GM12878 (cell line): ENCODE measurements around the gene CASTOR1. TPM values are rescaled to one million over a fixed set of nuclear protein-coding genes. Genes with fewer than 3 reads are reported as not detected.

Source experiments
- ATAC-seq: fragments of 200-7000 bp; cut with Tn5 transposase; 3 replicates; pipeline ENCODE4 v1.9.1; 2020; ENCODE audit warnings: mild to moderate bottlenecking, moderate library complexity
- BruUV-seq: library from RNA; stranded (reverse); fragments of 400-500 nt; replicated peaks from 2 replicates; lab custom pipeline; 2021; lab: Mats Ljungman, UMichigan
- CTCF ChIA-PET: fragments of 300-600 bp; sonication (Branson Sonifier 250); formaldehyde crosslinking; extraction: SDS; loops from one replicate; lab custom pipeline; 2021; ENCODE audit warnings: inconsistent platforms; lab: Yijun Ruan, JAX
- POLR2A ChIA-PET: fragments of 350-600 bp; formaldehyde crosslinking; extraction: SDS; loops from one replicate; lab custom pipeline; 2021; ENCODE audit warnings: inconsistent platforms; lab: Charles Lee
- RAD21 ChIA-PET: fragments of 300-600 bp; sonication (Branson Sonifier 250); formaldehyde crosslinking; loops from one replicate; lab custom pipeline; 2023; ENCODE audit warnings: antibody characterized with exemption; ENCODE audit not compliant: unreplicated experiment; lab: Charles Lee
- SMC1A ChIA-PET: fragments of 300-600 bp; sonication (Branson Sonifier 250); formaldehyde crosslinking; loops from one replicate; lab custom pipeline; 2023; ENCODE audit not compliant: unreplicated experiment, uncharacterized antibody; lab: Charles Lee
- DNase-seq: peaks from one replicate; pipeline ENCODE4 v3.0.0-alpha.2; 2011; ENCODE audit warnings: low read depth, low spot score
- FAIRE-seq: peaks from 3 replicates; lab custom pipeline; 2011; peaks lifted over from hg19 to GRCh38; lab: Jason Lieb, UNC
- H2AFZ ChIP-seq: 2 replicates; pipeline ENCODE4 v1.6.0; 2011; ENCODE audit warnings: low read depth, low read length, control low read depth; ENCODE audit not compliant: control insufficient read depth
- H3K27ac ChIP-seq: 2 replicates; pipeline ENCODE4 v1.5.1; 2011; ENCODE audit warnings: control low read depth; ENCODE audit not compliant: control insufficient read depth, insufficient read depth
- H3K27me3 ChIP-seq, 2 experiments: replicated peaks in 1 of 2; 2 replicates each; pipeline versions ENCODE4 v1.6.0 to v1.6.1; 2011; ENCODE audit warnings: low read length in 1 of 2; ENCODE audit not compliant: control insufficient read depth in 2 of 2, insufficient read depth in 2 of 2
- H3K36me3 ChIP-seq, 2 experiments: 2 replicates each; pipeline ENCODE4 v1.5.1; 2011; ENCODE audit warnings: low read length in 1 of 2; ENCODE audit not compliant: control insufficient read depth in 2 of 2, insufficient read depth in 2 of 2
- H3K4me1 ChIP-seq: 2 replicates; pipeline ENCODE4 v1.6.1; 2011; ENCODE audit warnings: mild to moderate bottlenecking, low read length, moderate library complexity, mixed read lengths; ENCODE audit not compliant: control insufficient read depth, insufficient read depth
- H3K4me2 ChIP-seq: 2 replicates; pipeline ENCODE4 v1.6.0; 2011; ENCODE audit warnings: control low read depth; ENCODE audit not compliant: control insufficient read depth, insufficient read depth
- H3K4me3 ChIP-seq: fragments of 200-600 bp; sonication (generic); 2 replicates; pipeline ENCODE4 v1.5.1; 2016
- H3K79me2 ChIP-seq: 2 replicates; pipeline ENCODE4 v1.6.0; 2011; ENCODE audit warnings: low read length; ENCODE audit not compliant: control insufficient read depth, insufficient read depth
- H3K9ac ChIP-seq: 2 replicates; pipeline ENCODE4 v1.8.0; 2011; ENCODE audit warnings: low read length, control low read depth, mixed read lengths; ENCODE audit not compliant: control insufficient read depth, insufficient read depth
- H3K9me3 ChIP-seq: replicated peaks from 3 replicates; pipeline ENCODE4 v1.5.1; 2011; ENCODE audit warnings: mild to moderate bottlenecking, low read length; ENCODE audit not compliant: control insufficient read depth, insufficient read depth
- H4K20me1 ChIP-seq: 2 replicates; pipeline ENCODE4 v1.6.0; 2011; ENCODE audit not compliant: control insufficient read depth, insufficient read depth
- ATF2 ChIP-seq: IDR thresholded peaks from 2 replicates; pipeline ENCODE4 v1.6.1; 2012; ENCODE audit warnings: low read length, inconsistent platforms
- MTA3 ChIP-seq: IDR thresholded peaks from 2 replicates; pipeline ENCODE4 v1.6.1; 2012; ENCODE audit warnings: low read length, inconsistent platforms, borderline replicate concordance
- RUNX3 ChIP-seq: IDR thresholded peaks from 2 replicates; pipeline ENCODE4 v1.6.1; 2012; ENCODE audit warnings: low read length, inconsistent platforms
- SPI1 ChIP-seq: IDR thresholded peaks from 2 replicates; pipeline ENCODE4 v1.6.1; 2011; ENCODE audit warnings: low read depth, mild to moderate bottlenecking, low read length, moderate library complexity, borderline replicate concordance; ENCODE audit not compliant: insufficient read depth
- WGBS: methylation state at CpG from one replicate; pipeline ENCODE4 v1.1.6; 2016; ENCODE audit warnings: low lambda C conversion rate; ENCODE audit not compliant: insufficient replicate concordance, insufficient coverage; ENCODE audit errors: missing lambda C conversion rate; 5-methylcytosine and 5-hydroxymethylcytosine counted together
- in situ Hi-C: fragments of 300-500 bp; cut with MboI; formaldehyde crosslinking; loops from 9 replicates; pipeline ENCODE4 v1.14.3; 2018; ENCODE audit warnings: mixed read lengths
- intact Hi-C: fragments of 100-400 bp; cut with micrococcal nuclease; formaldehyde crosslinking; loops from one replicate; pipeline ENCODE4 v1.14.2; 2022; ENCODE audit not compliant: unreplicated experiment
- polyA plus RNA-seq, 11 experiments: library from polyadenylated mRNA; depleted of rRNA in 4 of 11; unstranded in 6 of 11; stranded (reverse) in 5 of 11; fragments of >200 nt; fragmentation: Nextera tagmentation in 4 of 11; fragmentation: Illumina TruSeq in 1 of 11; extraction: Ambion mirVana in 4 of 11; extraction: Trizol in 1 of 11; gene quantifications; 1 replicate in 1 of 11; 2 replicates in 10 of 11; pipeline versions ENCODE4 v1.2.1 to v1.2.3, GENCODE V29; 2011 to 2016; ENCODE audit warnings: inconsistent platforms in 2 of 11, missing spikeins in 2 of 11, low read depth in 1 of 11
- total RNA-seq, 4 experiments: library from RNA; depleted of rRNA in 3 of 4; stranded (reverse); fragments of >200 nt in 3 of 4; fragmentation: Illumina TruSeq in 1 of 4; extraction: Trizol in 1 of 4; gene quantifications; 2 replicates each; pipeline versions ENCODE4 v1.2.1 to v1.2.3, GENCODE V29; 2013 to 2021

The CASTOR1 gene
- total and polyA plus RNA-seq, 10 of the 15 experiments (the other 5 are each of a cell fraction or from before 2014, with no cell fraction given) = 0.31 to 9.1 (median 3.3) TPM

DNA sequence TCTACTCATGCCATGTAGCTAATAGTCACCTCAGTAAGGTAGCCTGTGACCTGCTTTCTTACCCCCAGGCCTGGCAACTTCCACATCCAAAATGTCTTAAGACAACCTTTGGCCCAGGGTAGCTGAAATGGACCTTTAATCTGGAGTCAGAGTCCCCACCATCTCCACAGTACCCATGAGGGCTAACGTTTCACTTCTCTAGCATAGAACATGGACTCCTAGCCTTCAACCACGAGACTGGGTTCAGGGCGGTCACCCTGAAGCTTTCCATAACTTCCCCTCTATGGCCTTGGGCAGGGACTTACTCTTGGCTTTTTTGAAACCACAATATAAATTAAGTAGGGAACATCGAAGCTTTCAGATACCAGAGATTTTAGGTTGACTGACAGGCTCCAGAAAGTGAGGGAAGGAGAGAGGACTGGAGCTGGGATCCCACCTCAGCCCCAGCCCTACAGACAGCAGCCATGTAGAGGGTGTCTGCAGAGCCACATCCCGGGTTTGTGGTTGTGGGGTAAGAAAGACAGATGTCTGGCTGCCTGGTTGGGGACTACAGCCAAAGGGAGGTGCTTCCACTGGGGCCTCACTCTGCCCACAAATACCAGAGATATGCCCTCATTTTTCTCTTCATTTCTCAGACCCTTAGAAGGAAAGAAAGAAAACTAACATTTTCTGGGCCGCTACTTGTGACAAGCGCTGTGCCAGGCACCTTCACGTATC is 34.9 kb upstream of the CASTOR1 start:
- Histone ChIP-seq H3K9me3 (no peaks in the 10 kb centered on the region), H3K27ac (peak overlapping the region; percentile 69; the same call in 1 of the 2 replicates), H3K27me3 (no peaks in the 10 kb centered on the region), H3K79me2 (peaks cover 43% of the 10 kb centered on the region), H3K9ac (peak overlapping the region; percentile 63), H2AFZ (no peak overlapping the region), H4K20me1 (no peaks in the 10 kb centered on the region), H3K4me3 (peak overlapping the region; percentile 93), H3K4me2 (peak overlapping the region; percentile 96), H3K36me3 (no peaks in the 10 kb centered on the region), H3K4me1 (peaks cover 16% of the 10 kb centered on the region)
- CTCF ChIA-PET = interaction anchor here (1.1 to 11.2 kb wide), 8 partner anchors 10 to 101 kb away, joined by 3 to 125 read pairs (median 6); partner anchors contain the start of genes CASTOR1 and MTFP1
- RAD21 ChIA-PET = interaction anchor here (1.0 to 7.7 kb wide), 5 partner anchors 9 to 63 kb away, joined by 3 to 118 read pairs (median 5); partner anchors contain the start of genes CASTOR1 and RNF215
- FAIRE-seq = peak; percentile 7
- BruUV-seq = no TSS peak
- DNase-seq = no peak
- SMC1A ChIA-PET = interaction anchor here (0.9 to 9.5 kb wide), 7 partner anchors 9 to 236 kb away, joined by 3 to 100 read pairs (median 5); partner anchors contain the start of gene CASTOR1
- ATAC-seq = no peak
- 69% methylated on average over 8 of the region's 8 CpGs for WGBS
- TF ChIP-seq RUNX3 (peak; percentile 34), ATF2 (no peak), SPI1 (peak; percentile 28; the same call in 1 of the 2 replicates), MTA3 (no peak)
- in situ Hi-C loops (no loop called here), intact Hi-C loops (loop anchor here (2.0 kb wide), 1 partner anchor 13 kb away; no protein-coding TSS in a partner anchor)
- POLR2A ChIA-PET = interaction anchor here (1.0 to 8.7 kb wide), 5 partner anchors 15 to 99 kb away, joined by 4 to 198 read pairs (median 28); partner anchors contain the start of genes CASTOR1, CCDC157 and SF3A1
